Measurements from ENCODE around the gene PLCB1.

DNA sequence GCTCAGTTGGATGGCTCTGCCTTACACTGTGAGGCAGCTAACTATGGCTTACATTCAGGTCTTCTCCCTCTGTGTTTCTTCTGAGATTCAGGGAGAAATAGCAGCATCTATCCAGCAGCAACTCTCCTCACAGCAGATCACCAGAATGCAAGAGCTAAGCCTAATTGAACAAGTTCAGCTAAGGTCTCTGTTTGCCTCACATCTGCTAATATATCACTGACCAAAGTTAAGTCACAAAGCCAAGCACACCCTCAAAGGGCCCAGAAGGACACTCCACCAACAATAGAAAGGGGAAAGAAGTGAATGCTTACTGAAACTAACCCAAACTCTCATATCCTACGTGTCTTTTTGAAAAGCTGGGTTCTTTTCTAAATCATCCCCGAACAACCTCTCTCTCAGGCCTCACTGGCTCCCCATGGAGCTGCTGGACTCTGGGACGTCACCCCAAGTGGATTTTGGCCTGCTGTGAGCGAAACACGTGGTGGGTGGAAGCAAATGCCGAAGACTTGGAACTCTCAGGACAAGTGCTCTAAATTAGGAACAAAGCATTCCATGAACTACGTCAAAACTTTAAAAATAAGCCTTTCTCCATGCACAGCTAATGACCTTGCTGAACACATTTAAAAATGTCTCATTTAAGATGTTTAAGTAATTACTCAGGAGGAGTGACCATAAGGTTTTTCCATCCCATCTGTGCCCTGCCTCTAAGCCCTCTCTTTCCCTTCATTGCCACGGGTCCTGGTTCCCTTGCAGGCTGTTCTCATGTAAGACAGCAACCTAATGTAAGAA, 769.4 kb downstream of the PLCB1 start:
- TF ChIP-seq, protein P1, sequence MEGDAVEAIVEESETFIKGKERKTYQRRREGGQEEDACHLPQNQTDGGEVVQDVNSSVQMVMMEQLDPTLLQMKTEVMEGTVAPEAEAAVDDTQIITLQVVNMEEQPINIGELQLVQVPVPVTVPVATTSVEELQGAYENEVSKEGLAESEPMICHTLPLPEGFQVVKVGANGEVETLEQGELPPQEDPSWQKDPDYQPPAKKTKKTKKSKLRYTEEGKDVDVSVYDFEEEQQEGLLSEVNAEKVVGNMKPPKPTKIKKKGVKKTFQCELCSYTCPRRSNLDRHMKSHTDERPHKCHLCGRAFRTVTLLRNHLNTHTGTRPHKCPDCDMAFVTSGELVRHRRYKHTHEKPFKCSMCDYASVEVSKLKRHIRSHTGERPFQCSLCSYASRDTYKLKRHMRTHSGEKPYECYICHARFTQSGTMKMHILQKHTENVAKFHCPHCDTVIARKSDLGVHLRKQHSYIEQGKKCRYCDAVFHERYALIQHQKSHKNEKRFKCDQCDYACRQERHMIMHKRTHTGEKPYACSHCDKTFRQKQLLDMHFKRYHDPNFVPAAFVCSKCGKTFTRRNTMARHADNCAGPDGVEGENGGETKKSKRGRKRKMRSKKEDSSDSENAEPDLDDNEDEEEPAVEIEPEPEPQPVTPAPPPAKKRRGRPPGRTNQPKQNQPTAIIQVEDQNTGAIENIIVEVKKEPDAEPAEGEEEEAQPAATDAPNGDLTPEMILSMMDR (conservative IDR thresholded peaks at IDR 0.05; ENCODE audit: low read depth, low read length) = no peak
- TF ChIP-seq POLR2A (IDR thresholded peaks at IDR 0.05; ENCODE audit: low read depth, low read length) = no peak
